ENCODE measurements around the gene LLCFC1.

Gene LLCFC1

GRCh38 chr7:142939226-142939910 lies at the start of gene LLCFC1:
LLCFC1 (plus strand) TSS chr7:142939484; CDS start chr7:142939622, 138 bp downstream.
- H3K36me3 ChIP-seq (ENCODE audit: control insufficient read depth, insufficient read depth, low read length), result no peaks in the 10 kb centered on the region
- no peak within 1 kb of the TSS for H3K27ac ChIP-seq (ENCODE audit: low read depth, low read length)
- no peaks in the 10 kb centered on the region for H3K4me1 ChIP-seq (ENCODE audit: control insufficient read depth, insufficient read depth, low read length)
- no peak within 1 kb of the TSS for H3K9ac ChIP-seq (ENCODE audit: low read length)
- H3K4me3 ChIP-seq (ENCODE audit: low read length), result no peak within 1 kb of the TSS
- no peaks in the 10 kb centered on the region for H3K27me3 ChIP-seq (ENCODE audit: control insufficient read depth, insufficient read depth, low read length)

- no peak overlapping the region for H3K9ac ChIP-seq (ENCODE audit: low read length)
- H3K4me3 ChIP-seq (ENCODE audit: low read length), result no peak overlapping the region
- no peak overlapping the region for H3K27ac ChIP-seq (ENCODE audit: low read depth, low read length)
- no peaks in the 10 kb centered on the region for H3K4me1 ChIP-seq (ENCODE audit: control insufficient read depth, insufficient read depth, low read length)
- H3K27me3 ChIP-seq (ENCODE audit: control insufficient read depth, insufficient read depth, low read length), result no peaks in the 10 kb centered on the region
- no peaks in the 10 kb centered on the region for H3K36me3 ChIP-seq (ENCODE audit: control insufficient read depth, insufficient read depth, low read length)
Observed at GRCh38 chr7:142889816-142890215, 49.5 kb upstream of the LLCFC1 start.

DNA sequence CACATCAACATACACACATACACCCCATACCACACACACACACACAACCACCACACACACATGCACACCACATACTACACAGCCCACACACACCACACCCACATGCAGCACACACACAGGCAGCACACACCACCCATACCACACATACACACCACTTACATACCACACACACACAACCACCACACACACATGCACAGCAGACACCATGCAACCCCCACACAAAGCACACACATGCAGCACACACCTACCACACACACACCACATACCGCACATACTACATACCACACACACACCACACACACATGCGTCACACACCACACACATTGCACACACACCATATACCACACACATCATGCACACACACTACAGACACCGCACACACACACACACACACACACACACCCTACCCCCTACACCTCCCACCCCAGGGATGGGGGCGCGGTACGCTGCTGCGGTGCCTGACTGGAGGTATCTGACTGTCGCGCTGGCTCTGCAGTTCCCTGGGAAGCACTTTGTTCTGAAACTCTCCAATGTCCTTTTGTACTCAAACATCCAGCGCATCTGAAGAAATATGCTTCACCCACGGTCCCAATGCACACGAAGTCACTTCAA lies 48.3 kb upstream of the LLCFC1 start:
- no peaks in the 10 kb centered on the region for H3K36me3 ChIP-seq (ENCODE audit: control insufficient read depth, insufficient read depth, low read length)
- H3K27me3 ChIP-seq (ENCODE audit: control insufficient read depth, insufficient read depth, low read length), result no peaks in the 10 kb centered on the region
- no peak overlapping the region for H3K27ac ChIP-seq (ENCODE audit: low read depth, low read length)
- no peaks in the 10 kb centered on the region for H3K4me1 ChIP-seq (ENCODE audit: control insufficient read depth, insufficient read depth, low read length)
- no peak overlapping the region for H3K4me3 ChIP-seq (ENCODE audit: low read length)
- H3K9ac ChIP-seq (ENCODE audit: low read length), result no peak overlapping the region

- Histone ChIP-seq H3K4me3 (ENCODE audit: low read length) (no peak overlapping the region), H3K27me3 (ENCODE audit: control insufficient read depth, insufficient read depth, low read length) (no peaks in the 10 kb centered on the region), H3K27ac (ENCODE audit: low read depth, low read length) (no peak overlapping the region), H3K4me1 (ENCODE audit: control insufficient read depth, insufficient read depth, low read length) (no peaks in the 10 kb centered on the region), H3K36me3 (ENCODE audit: control insufficient read depth, insufficient read depth, low read length) (no peaks in the 10 kb centered on the region), H3K9ac (ENCODE audit: low read length) (no peak overlapping the region)
Observed at GRCh38 chr7:142891490-142892082, 47.7 kb upstream of the LLCFC1 start.

- H3K9ac ChIP-seq (ENCODE audit: low read length), result no peak overlapping the region
- no peak overlapping the region for H3K4me3 ChIP-seq (ENCODE audit: low read length)
- H3K4me1 ChIP-seq (ENCODE audit: control insufficient read depth, insufficient read depth, low read length), result no peaks in the 10 kb centered on the region
- no peaks in the 10 kb centered on the region for H3K36me3 ChIP-seq (ENCODE audit: control insufficient read depth, insufficient read depth, low read length)
- H3K27ac ChIP-seq (ENCODE audit: low read depth, low read length), result no peak overlapping the region
- no peaks in the 10 kb centered on the region for H3K27me3 ChIP-seq (ENCODE audit: control insufficient read depth, insufficient read depth, low read length)
Observed at GRCh38 chr7:142892951-142893350, 46.3 kb upstream of the LLCFC1 start.

GRCh38 chr7:142894112-142894984 lies 44.9 kb upstream of the LLCFC1 start:
- Histone ChIP-seq H3K4me1 (ENCODE audit: control insufficient read depth, insufficient read depth, low read length) (no peaks in the 10 kb centered on the region), H3K4me3 (ENCODE audit: low read length) (no peak overlapping the region), H3K27ac (ENCODE audit: low read depth, low read length) (no peak overlapping the region), H3K9ac (ENCODE audit: low read length) (no peak overlapping the region), H3K36me3 (ENCODE audit: control insufficient read depth, insufficient read depth, low read length) (no peaks in the 10 kb centered on the region), H3K27me3 (ENCODE audit: control insufficient read depth, insufficient read depth, low read length) (no peaks in the 10 kb centered on the region)

- H3K4me1 ChIP-seq (ENCODE audit: control insufficient read depth, insufficient read depth, low read length), result no peaks in the 10 kb centered on the region
Observed at GRCh38 chr7:142894985-142895593, 44.2 kb upstream of the LLCFC1 start.

DNA sequence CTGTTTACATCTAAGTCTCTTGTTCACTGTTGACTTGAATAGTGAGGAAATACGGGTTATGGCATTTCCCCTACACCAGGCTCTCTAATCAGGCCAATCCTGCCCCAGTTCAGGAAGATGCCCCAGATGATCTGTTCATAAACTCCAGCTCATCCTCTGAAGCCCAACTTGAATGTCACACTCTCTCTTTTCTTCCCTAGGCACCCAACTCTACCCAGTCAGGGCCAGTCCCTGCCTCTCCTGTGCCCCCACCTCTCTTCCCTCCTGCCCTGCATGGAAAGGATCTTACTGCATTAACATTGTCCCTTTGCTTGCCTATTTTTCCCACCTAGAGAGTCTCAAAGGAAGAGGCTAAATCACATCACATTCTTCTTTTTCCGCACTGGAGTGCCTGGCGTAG lies 43.1 kb upstream of the LLCFC1 start:
- Histone ChIP-seq H3K27me3 (ENCODE audit: control insufficient read depth, insufficient read depth, low read length) (no peaks in the 10 kb centered on the region), H3K9ac (ENCODE audit: low read length) (no peak overlapping the region), H3K4me1 (ENCODE audit: control insufficient read depth, insufficient read depth, low read length) (no peaks in the 10 kb centered on the region), H3K4me3 (ENCODE audit: low read length) (no peak overlapping the region), H3K27ac (ENCODE audit: low read depth, low read length) (no peak overlapping the region), H3K36me3 (ENCODE audit: control insufficient read depth, insufficient read depth, low read length) (no peaks in the 10 kb centered on the region)

More at GRCh38 chr7:142894985-142895593, 44.2 kb upstream of the LLCFC1 start:
- H3K27ac ChIP-seq (ENCODE audit: low read depth, low read length), result no peak overlapping the region
- no peak overlapping the region for H3K4me3 ChIP-seq (ENCODE audit: low read length)
- no peak overlapping the region for H3K9ac ChIP-seq (ENCODE audit: low read length)
- no peaks in the 10 kb centered on the region for H3K36me3 ChIP-seq (ENCODE audit: control insufficient read depth, insufficient read depth, low read length)
- no peaks in the 10 kb centered on the region for H3K27me3 ChIP-seq (ENCODE audit: control insufficient read depth, insufficient read depth, low read length)

- no peaks in the 10 kb centered on the region for H3K36me3 ChIP-seq (ENCODE audit: control insufficient read depth, insufficient read depth, low read length)
- H3K9ac ChIP-seq (ENCODE audit: low read length), result no peak overlapping the region
- no peaks in the 10 kb centered on the region for H3K27me3 ChIP-seq (ENCODE audit: control insufficient read depth, insufficient read depth, low read length)
- no peak overlapping the region for H3K4me3 ChIP-seq (ENCODE audit: low read length)
- no peaks in the 10 kb centered on the region for H3K4me1 ChIP-seq (ENCODE audit: control insufficient read depth, insufficient read depth, low read length)
- H3K27ac ChIP-seq (ENCODE audit: low read depth, low read length), result no peak overlapping the region
Observed at GRCh38 chr7:142896741-142897379, 42.4 kb upstream of the LLCFC1 start.

GRCh38 chr7:142897691-142898090 lies 41.6 kb upstream of the LLCFC1 start:
- Histone ChIP-seq H3K9ac (ENCODE audit: low read length) (no peak overlapping the region), H3K4me1 (ENCODE audit: control insufficient read depth, insufficient read depth, low read length) (no peaks in the 10 kb centered on the region), H3K36me3 (ENCODE audit: control insufficient read depth, insufficient read depth, low read length) (no peaks in the 10 kb centered on the region), H3K27me3 (ENCODE audit: control insufficient read depth, insufficient read depth, low read length) (no peaks in the 10 kb centered on the region), H3K4me3 (ENCODE audit: low read length) (no peak overlapping the region), H3K27ac (ENCODE audit: low read depth, low read length) (no peak overlapping the region)

DNA sequence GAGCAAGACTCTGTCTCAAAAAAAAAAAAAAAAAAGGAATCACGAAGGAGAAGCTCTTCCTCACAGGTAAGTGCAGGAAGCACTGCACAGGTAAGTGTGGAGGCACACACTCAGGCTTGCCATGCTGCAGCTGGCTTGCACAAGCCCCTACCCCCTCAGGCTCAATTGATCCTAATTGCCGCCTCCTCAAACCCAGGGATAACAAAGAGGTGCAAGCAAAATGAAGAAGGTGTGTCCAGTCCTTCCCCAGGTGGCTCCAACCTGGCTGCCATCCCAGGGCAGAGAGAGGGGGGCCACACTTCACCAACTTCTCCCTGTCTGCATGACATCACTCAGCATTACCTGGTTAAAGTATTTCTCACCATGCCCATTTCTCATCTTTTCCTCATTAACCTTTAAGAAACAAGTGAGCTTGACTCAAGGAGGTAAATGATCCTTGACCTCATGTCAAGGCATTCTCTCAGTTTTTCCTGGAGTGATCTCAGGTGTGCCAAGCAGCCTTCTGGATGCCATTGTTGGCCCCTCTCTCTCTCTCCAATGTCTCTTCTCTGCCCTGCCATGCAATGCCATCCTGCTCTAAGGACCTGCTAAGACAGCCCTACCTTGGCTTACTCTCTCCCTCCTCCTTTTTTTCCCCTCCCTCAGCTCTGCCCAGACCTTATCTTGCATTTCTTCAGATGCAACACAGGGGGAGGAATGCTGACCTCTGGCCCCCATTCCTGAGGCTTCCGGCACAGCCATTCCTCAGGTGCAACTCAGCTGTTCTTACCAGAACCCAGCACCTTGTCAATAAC lies 40.7 kb upstream of the LLCFC1 start:
- Histone ChIP-seq H3K4me3 (ENCODE audit: low read length) (no peak overlapping the region), H3K9ac (ENCODE audit: low read length) (no peak overlapping the region), H3K4me1 (ENCODE audit: control insufficient read depth, insufficient read depth, low read length) (no peaks in the 10 kb centered on the region), H3K36me3 (ENCODE audit: control insufficient read depth, insufficient read depth, low read length) (no peaks in the 10 kb centered on the region), H3K27me3 (ENCODE audit: control insufficient read depth, insufficient read depth, low read length) (no peaks in the 10 kb centered on the region), H3K27ac (ENCODE audit: low read depth, low read length) (no peak overlapping the region)
